Fibroblast of skin of left quadriceps (primary cell): Measurements from ENCODE around the gene CACNG4.

ENCODE experiments used
- DNase-seq, 2 experiments: peaks; one replicate each; pipeline ENCODE4 v3.0.0-alpha.2; 2013; ENCODE audit warnings: low read depth in 2 of 2

Gene CACNG4

GRCh38 chr17:67066717-67067116, 102.2 kb downstream of the CACNG4 start:
- DNase-seq, result no peak

- no peak for DNase-seq
These were observed 103.3 kb downstream of the CACNG4 start for GRCh38 chr17:67067571-67068482.

- no peak for DNase-seq
These were observed 104.5 kb downstream of the CACNG4 start for GRCh38 chr17:67068999-67069398.

- no peak for DNase-seq
These were observed 105.2 kb downstream of the CACNG4 start for GRCh38 chr17:67069603-67070136.

- DNase-seq, result no peak
These were observed 107.1 kb downstream of the CACNG4 start for GRCh38 chr17:67071595-67071994.

- DNase-seq, result no peak
These were observed 108.4 kb downstream of the CACNG4 start for GRCh38 chr17:67072885-67073284.

GRCh38 chr17:67074781-67075180, 110.3 kb downstream of the CACNG4 start:
- DNase-seq, result no peak

GRCh38 chr17:67076290-67076689, 111.8 kb downstream of the CACNG4 start:
- no peak for DNase-seq

- DNase-seq, result no peak
These were observed 113.8 kb downstream of the CACNG4 start for GRCh38 chr17:67078292-67078691.

- no peak for DNase-seq
These were observed 115.0 kb downstream of the CACNG4 start for GRCh38 chr17:67079491-67079890.

- DNase-seq, result no peak
These were observed 116.3 kb downstream of the CACNG4 start for GRCh38 chr17:67080804-67081203.

GRCh38 chr17:67082107-67082506, 117.6 kb downstream of the CACNG4 start:
- no peak for DNase-seq
